Mesenteric fat pad (tissue), 1 donor: ENCODE results near the gene ACOT9. TPM values are rescaled to one million over a fixed set of nuclear protein-coding genes. Genes with fewer than 3 reads are reported as not detected.
"Not testable (repeated sequence)": the region's sequence is repeated elsewhere in the genome, so short reads cannot be mapped to it uniquely, and the experiment has no call there.

Source experiments
- DNase-seq: peaks from one replicate; pipeline ENCODE4 v3.0.0-alpha.2; 2020; ENCODE audit warnings: low spot score
- total RNA-seq: library from RNA; stranded (reverse); fragmentation: NEBNext Ultra II Directional; extraction: Animal tissue kit (Norgen Biotek cat#: 25700); gene quantifications from one replicate; pipeline ENCODE4 v1.2.1, GENCODE V29; 2021
- donor health status: DM: yes; HTN: yes; CAD: no.

Gene ACOT9
- total RNA-seq, 1 donor from 2014 or later = 52.0 TPM

- DNase-seq = peak; percentile 88
Observed at GRCh38 chrX:23766650-23767551, 23.8 kb upstream of the ACOT9 start.

DNA sequence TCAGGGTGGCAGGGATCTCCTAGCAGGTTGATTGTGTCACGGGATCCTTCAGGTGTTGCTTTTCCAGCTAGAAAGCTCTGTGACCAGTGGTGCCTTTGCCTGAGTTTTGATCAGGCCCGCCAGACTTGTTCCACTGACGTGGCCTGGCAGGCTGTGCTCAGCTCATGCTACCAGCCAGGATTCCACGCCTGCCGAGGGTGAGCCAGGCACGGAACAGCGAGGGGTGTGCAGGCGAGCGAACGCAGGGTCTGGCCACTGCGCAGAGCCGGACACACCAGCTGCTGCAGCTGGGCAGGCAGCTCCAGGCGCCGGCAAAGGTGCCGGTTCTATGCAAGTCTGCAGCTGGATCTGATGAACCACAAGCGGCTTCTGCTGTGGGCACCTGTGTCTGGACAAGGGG lies 22.8 kb upstream of the ACOT9 start:
- peak; percentile 68 for DNase-seq

DNA sequence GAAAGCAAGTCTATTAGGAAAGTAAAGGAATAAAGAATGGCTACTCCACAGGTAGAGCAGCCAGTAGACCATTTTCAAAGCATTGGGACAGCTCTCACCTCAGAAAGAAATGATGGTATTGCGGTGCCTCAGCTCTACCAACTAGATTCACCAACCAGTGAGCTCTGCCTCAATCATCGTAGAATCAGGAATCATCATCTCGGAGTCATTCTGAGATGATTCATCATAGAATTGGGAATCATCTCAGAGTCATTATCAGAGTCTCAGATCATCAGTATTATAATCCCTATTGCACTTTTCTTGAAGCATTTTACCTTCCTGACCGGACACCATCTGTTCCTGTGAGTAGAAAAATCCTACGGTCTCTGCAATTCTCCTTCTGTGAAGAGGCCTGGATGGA lies 22.4 kb upstream of the ACOT9 start:
- no peak for DNase-seq

GRCh38 chrX:23764188-23764984 lies 21.3 kb upstream of the ACOT9 start:
- DNase-seq = no peak

GRCh38 chrX:23759821-23760220 lies 16.7 kb upstream of the ACOT9 start:
- DNase-seq = peak; percentile 0

- DNase-seq = peak; percentile 60
Observed at GRCh38 chrX:23756165-23756564, 13.1 kb upstream of the ACOT9 start.

GRCh38 chrX:23754664-23755063 lies 11.6 kb upstream of the ACOT9 start:
- DNase-seq = no peak

DNA sequence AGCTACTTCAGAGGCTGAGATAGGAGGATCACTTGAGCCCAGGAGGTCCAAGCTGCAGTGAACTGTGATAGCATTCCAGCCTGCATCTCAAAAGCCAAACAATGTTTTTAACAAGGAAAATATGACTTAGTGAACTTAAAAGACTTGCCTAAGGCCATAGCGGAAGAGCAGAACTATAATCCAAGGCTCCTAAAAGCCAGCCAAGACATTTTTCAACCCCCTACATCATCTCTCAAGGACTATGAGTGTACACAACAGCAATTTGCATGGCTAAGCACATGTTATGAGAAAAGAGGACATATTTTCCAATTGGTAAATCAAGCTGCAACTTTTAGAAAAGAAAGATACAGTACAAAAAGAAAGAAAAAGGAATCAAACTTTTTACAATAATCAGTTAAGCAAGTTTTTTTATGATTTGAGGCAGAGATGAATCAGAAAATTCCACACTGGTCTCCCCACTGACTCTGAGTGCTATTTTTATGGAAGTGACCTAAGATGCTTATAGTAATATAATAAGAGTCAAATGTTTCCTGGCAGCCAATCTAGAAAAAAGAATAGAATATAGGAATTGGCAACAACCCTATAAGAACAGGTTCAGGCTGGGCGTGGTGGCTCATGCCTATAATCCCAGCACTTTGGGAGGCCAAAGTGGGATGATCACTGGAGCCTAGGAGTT lies 9.8 kb upstream of the ACOT9 start:
- no peak for DNase-seq

DNA sequence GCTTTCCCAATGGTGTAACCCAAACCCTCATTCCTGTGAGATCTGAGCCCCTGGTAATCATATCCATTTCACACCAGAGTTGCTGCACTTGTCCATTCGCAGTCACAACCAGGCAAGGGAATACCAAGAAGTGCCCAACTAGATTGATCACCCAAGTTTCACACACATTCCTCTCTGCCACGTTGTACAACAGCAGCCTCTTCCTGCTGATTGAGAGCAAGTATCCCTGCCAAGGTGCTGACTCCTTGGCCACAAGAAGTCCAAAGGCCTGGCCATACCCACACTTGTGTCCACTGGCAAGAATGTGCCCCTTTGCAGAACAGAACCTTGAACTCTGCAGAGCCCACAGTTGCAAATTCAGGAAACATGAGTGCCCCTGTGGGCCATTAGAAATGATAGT lies 6.5 kb upstream of the ACOT9 start:
- DNase-seq = no peak

DNA sequence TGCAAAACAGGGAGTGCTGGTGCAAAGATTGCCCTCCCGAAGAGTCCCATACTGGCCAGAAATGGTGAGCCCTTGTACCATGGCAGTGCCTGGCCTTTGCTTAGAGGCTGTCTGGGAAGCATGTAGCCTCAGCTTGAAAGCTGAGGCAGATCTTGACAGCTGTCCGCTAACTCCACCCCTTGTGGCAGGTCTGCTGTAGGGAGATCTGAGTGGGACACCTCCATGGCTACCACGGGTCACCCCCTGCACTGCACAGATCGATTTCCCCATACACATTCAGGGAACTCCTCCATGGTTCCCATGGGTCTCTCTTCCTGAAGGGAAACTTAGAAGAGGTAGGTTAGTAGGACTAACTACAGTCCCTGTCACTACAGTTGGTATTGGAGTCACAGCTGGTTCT lies 6.1 kb upstream of the ACOT9 start:
- no peak for DNase-seq

GRCh38 chrX:23745786-23746185 lies 2.7 kb upstream of the ACOT9 start:
- no peak for DNase-seq

DNA sequence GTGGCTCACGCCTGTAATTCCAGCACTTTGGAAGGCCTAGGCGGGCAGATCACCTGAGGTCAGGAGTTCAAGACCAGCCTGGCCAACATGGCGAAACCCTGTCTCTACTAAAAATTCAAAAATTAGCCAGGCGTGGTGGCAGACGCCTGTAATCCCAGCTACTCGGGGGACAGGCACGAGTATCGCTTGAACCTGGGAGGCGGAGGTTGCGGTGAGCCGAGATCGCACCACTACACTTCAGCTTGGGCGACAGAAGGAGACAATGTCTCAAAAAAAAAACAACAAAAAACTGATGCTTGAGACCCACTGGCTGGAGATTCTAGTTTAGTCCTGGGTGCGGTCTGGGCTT lies 521 bp upstream of the ACOT9 start:
- not testable (repeated sequence) for DNase-seq

- no peak for DNase-seq
Observed at GRCh38 chrX:23742174-23742696, 841 bp downstream of the ACOT9 start.

DNA sequence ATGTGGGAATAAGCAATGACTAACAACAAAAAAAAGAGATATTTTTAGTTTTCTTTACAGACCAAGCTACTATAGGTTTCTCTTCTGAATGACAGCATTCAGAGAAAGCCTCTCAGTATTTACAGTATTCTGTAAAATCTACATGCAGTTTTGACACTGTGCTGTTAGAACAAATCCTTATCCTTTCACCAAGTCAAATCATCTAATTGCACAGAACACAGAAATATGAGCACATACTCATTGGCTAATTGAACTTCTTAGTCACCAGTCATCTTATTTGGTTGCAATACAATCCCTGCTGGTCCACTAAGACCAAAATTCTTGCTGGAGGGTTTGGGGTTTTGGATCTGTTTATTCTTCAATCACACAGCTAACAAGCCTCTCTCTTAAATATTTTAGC lies 5.7 kb downstream of the ACOT9 start:
- no peak for DNase-seq

GRCh38 chrX:23736030-23736429 lies 7.0 kb downstream of the ACOT9 start:
- no peak for DNase-seq

DNA sequence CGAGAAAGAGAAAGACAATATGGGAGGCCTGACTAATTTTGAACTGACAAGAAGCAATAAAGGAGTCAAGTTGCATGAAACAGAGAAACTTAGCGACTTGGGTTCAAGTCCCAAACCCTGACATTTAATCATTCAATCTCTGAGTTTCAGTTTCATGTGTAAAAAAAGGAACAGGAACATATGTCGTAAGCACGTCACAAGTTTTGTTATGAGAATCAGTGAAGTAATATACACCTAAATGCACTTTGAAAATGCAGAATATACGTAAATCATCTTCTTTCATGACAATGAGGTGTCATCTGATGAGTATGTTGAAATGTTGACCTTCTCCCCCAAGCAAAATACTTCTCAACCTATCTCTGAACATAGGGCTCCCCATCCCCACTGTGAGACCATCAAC lies 10.4 kb downstream of the ACOT9 start:
- DNase-seq = no peak

GRCh38 chrX:23731951-23732350 lies 11.1 kb downstream of the ACOT9 start:
- DNase-seq = no peak

GRCh38 chrX:23729214-23729613 lies 13.9 kb downstream of the ACOT9 start:
- no peak for DNase-seq

- DNase-seq = no peak
Observed at GRCh38 chrX:23727206-23727605, 15.9 kb downstream of the ACOT9 start.

DNA sequence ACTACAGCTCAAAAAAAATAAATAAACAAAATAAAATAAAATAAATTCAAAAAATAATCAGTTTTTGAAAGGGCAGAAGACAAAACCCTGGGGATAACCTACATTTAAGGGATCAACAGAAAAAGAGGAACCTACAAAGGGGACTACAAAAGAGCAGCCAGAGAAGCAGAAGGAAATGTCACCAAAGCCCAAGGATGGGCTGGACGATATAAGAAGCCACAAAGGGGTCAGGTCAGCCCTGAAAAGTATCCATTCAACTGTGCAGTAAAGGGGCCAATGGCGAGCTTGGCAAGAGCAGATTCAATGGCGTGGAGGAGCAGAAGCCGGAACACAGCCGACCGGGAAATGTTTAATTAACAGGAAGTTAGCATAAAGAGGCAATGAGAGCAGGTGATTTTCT lies 16.9 kb downstream of the ACOT9 start:
- no peak for DNase-seq

GRCh38 chrX:23720117-23720677 lies 22.9 kb downstream of the ACOT9 start:
- no peak for DNase-seq
